GM19238 (cell line): Measurements from ENCODE around the gene NDUFB4.
"Not testable (repeated sequence)": the region's sequence is repeated elsewhere in the genome, so short reads cannot be mapped to it uniquely, and the experiment has no call there.

Source experiments
- DNase-seq: peaks from one replicate; pipeline ENCODE4 v3.0.0; 2011; ENCODE audit warnings: low spot score; ENCODE audit not compliant: insufficient read length

NDUFB4 gene

DNA sequence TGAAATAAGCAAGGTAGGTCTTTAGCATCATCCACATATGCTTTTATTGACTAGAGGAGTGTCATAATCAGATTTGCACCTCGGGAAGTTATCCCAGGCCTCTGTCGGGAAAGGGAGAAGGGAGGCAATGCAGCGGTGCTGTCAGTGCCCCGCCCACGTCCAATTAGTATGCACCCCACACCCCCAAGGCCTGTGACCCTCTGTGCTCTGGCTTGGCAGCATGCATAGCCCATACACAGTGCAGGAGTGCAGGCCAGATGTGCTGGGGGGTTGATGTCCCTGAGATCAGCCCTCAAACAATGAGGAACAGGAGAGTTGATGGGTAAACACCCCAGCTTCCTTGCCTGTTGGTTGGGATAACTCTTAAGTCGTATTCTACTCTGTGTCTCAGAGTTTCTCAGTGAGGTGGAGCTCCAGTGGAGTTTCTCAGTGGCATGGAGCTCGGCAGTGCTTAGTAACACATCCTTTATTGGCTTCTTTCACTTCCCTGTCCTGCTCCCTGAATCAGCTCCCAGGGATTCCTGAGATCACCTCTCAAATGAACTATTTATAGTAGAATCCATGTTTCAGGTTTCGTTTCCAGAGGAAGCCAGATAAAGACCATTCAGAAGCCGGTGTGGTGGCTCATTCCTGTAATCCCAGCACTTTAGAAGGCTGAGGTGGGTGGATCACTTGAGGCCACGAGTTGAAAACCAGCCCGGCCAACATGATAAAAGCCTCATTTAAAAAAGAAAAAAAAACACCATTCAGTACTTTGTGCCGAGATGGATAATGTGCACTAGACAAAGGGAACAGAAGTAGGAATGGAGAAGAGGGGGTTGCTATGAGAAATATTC, 26.7 kb upstream of the NDUFB4 start:
- DNase-seq, result no peak

DNA sequence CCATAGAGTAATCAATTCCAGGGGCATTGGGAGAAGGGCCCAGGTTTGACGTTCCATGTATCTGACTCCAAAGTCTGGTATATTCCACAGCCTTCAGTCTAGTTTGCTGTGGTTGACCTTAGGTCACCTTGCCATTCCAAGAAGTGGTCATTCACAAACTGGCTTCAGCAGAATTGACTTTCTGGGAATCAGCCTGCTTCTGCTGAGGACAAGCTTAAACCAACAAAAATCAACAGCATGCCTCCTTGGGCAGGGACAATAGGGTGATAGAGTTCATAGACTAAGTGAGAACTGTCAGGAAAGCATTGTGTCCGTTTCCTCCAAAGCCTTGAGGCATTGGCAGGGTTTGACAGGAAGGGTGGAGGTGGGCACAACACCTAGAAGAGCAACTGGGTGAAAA, 24.1 kb upstream of the NDUFB4 start:
- DNase-seq, result no peak

- DNase-seq, result no peak
Observed at GRCh38 chr3:120587332-120587975, 8.7 kb upstream of the NDUFB4 start.

DNA sequence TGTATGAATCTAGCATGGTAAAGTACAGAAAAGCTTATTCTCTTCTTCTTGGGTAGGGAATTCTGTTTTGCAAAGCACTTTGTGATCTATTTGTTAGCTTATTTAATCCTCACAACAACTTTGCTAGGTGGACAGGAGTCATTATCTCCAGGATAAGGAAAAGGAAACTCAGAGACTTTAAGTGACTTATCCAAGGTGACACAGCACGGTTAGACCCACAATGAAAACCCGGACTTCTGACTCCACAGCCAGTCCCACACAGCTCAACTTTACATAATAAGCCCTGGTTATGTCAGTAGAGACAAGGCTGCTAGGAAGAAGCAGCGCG, 384 bp upstream of the NDUFB4 start:
- DNase-seq, result no peak

DNA sequence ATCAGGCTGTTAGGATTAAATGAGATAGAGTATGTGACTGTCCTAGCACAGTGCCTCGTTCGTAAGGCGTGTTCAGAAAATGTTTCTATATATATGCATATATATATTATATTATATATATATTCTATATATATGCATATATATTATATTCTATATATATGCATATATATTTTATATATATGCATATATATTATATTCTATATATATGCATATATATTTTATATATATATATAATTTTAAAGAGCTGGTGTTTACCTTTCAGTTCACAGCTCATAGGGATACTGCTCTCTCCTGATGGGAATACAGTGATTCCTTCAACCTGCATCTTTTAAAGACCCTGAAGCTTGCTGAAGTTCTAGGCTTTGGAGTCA, 702 bp downstream of the NDUFB4 start:
- DNase-seq, result no peak

- peak; percentile 7 for DNase-seq
Observed at GRCh38 chr3:120597445-120598049, 1.4 kb downstream of the NDUFB4 start.

DNA sequence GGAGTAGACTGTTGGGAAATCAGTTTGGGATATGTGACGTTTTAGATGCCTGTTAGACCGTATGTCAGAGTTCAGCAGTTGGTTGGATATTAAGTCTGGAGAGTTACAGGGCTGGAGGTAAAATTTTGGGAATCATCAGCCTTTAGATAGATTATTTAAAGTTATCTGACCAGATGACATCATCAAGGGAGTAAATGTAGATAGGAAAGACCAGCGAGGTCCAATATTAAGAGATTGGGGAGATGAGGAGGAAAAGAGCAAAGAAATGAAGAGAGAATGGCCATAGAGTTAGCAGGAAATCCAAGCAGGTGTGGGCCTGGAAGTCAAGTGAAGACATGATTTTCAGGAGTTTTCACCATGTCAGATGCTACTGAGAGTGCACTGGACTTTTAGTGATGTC, 3.1 kb downstream of the NDUFB4 start:
- DNase-seq, result no peak

DNA sequence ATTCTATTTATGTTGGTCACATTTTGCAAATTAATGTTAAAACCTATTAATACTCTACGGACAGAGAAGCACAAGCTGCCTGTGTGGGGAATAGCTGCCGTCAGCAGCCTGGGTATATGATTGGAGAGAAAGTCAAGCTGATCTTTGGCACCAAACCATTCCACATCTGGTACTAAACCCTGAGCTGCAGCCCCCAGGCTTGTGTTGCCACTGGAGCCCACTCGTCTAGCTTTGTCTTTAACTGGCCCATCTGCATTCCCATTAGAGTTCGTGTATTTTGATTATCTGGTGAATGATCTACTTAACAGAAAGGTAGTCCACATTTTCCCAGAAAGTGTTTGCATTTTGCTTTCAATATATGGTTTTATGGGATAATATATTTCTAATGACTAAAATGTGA, 5.4 kb downstream of the NDUFB4 start:
- DNase-seq, result no peak

DNA sequence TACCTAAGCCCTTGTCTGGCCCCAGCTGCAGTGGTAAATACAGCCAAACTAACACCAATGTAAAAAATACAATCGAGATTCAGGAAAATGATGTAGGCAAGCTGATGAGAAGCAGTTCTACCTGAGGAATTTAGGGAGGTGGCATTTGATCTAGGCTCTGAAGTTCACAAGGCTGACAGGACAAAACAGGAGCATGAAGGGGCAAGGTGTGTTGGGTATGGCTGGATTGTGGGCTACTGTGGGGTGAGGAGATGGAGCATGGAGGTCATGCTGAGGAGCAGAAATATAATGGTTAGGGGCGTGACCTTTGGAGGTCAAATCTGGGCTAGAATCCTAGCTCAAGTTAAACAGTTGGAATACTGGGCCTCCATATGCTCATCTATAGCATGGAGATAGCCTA, 6.5 kb downstream of the NDUFB4 start:
- no peak for DNase-seq

DNA sequence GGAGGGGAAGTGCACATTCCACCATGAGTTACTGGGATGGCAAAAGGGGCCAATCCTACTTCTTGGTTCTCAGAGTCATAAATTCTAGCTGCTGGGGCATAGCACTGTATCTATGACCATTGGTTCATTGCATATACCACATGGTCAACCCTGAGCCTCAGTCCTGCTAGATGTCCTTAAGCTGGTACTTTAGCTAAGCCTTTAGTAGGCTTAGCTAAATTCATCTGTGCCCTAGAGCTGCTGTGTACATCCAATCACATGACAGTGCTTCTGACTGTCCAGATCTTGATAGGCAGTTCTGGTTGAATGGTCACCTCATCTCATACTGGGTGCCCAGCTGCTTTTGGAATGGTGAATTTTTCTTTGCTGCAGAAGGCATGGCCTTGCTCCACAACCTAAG, 8.2 kb downstream of the NDUFB4 start:
- no peak for DNase-seq

DNA sequence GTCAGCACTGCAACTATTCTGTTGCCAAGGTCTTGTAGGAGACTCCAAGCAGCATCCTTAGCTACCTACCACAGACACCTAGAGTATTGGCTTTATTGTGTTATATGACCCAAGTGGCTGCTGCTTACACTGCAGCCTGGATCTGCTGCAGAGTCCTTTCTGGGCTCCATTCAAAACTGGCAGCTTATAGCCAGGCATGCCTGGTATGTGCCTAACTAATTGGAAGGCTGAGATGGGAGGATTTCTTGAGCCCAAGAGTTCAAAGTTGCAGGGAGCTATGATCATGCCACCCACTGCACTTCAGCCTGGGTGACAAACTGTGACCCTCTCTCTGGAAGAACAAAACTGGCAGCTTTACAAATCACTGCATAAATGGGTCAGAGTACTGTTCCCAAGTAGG, 8.6 kb downstream of the NDUFB4 start:
- DNase-seq, result no peak

- DNase-seq, result no peak
Observed at GRCh38 chr3:120608506-120608905, 12.4 kb downstream of the NDUFB4 start.

GRCh38 chr3:120614765-120615164, 18.6 kb downstream of the NDUFB4 start:
- DNase-seq, result no peak

DNA sequence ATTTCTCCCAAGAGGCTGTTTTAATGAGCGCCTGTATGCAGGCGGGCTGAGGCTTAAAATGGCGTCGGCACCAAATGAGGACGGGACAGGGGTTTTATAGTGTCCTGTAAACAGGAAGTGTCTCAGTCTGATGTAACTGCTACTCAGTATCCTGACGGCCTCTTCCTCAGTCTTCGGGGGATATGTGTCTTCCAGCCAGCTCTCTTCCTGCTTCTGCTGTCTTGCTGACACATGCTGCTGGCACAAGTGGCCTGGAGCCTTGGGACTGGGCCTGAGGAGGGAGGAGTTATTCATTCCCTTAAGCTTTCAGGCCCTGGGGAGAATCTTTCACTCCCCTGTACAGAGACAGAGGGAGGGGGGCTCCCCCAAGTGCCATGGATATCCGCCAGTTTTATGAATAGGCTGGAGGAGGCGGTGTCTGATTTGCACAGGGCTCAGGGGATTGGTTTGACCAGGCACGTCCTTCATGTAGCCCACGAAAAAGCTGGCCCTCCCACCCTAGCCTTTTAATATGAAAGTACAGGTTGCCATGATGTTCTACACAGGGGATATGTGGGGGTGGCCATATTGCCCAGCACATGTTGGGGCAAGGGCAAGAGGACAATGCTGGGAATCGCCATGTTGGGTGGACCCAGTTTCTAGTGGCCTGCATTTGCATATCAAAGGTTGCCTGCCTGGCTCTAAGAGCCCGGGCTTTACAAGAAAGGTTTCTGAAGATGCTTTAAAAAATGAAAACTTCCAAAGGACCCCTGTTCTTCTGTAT, 19.9 kb downstream of the NDUFB4 start:
- no peak for DNase-seq

DNA sequence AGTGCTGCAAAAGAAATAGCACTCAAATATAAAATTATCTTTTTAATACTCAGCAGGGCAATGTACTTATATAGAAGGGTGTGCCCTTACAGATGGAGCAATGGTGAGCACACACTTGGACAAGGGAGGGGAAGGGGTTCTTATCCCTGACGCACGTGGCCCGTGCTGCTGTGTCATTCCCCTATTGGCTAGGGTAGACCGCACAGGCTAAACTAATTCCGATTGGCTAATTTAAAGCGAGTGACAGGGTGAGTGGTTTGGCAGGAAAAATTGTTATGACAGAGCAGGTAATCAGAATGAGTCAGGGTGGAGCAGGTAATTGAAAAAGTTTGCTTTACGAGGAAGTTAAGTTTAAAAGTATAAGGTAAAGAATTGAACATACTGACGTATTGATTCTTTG, 20.6 kb downstream of the NDUFB4 start:
- DNase-seq, result not testable (repeated sequence)

DNA sequence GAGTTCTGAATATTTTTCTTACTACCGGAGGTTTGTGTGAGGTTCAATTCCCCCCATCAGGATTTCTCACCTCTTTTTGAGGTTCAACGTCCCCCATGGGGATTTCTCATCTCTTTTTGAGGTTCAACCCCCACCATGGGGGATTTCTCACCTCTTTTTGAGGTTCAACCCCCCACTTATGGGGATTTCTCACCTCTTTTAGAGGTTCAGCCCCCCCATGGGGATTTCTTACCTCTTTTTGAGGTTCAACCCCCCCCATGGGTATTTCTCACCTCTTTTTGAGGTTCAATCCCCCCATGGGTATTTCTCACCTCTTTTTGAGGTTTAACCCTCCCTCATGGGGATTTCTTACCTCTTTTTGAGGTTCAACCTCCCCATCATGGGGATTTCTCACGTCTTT, 26.3 kb downstream of the NDUFB4 start:
- DNase-seq, result no peak

GRCh38 chr3:120622870-120623726, 27.0 kb downstream of the NDUFB4 start:
- DNase-seq, result no peak

- no peak for DNase-seq
Observed at GRCh38 chr3:120623727-120624093, 27.6 kb downstream of the NDUFB4 start.

DNA sequence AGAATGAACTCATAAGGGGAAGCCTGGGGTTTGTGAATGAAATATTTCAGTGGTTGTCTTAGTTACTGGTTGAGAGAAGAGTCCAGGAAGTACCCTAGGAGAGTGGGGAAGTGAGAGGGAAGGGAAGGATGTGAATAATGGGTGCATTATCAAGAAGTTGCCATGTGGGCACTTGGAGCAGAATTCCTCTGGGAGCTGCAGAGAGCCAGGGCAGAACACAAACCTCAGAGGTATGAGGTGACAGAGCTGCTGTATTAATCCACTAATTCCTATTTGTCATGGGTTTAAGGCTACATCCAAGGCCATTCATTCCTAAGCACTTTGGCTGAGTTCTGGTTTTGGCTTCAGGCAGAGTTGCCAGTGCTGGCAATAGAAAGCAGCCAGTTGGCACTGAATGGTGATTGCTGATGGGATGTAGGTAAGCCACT, 29.0 kb downstream of the NDUFB4 start:
- DNase-seq, result no peak

- no peak for DNase-seq
Observed at GRCh38 chr3:120634539-120634938, 38.4 kb downstream of the NDUFB4 start.

DNA sequence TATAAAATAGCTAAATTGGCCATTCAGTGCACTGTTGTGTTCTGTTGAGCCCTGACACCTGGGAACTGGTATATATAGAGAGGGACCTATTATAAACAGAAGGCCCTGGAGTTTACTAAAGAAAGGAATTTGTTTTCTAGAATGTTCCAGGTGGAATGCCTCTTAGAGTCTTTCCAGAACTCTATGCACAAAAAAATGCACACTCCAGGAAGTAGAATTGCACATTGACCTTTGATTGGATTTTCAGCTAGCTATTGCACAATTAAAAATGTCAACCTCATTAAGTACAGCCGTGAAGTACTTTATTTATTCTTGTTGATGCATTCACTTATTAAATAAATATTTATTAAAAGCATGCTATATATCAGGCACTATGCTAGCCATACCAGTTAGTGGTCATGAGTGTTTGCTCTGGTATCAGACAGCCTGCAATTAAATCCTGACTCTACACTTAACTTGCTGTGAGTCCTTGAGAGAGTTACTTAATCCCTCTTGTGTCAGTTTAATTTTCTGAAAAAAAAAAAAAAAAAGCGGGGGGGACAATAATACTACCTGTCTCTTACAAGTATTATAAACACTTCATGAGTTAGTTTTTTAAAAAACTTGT, 40.8 kb downstream of the NDUFB4 start:
- DNase-seq, result no peak
